Measurements from ENCODE around the gene PRKN. TPM values are rescaled to one million over a fixed set of nuclear protein-coding genes. Genes with fewer than 3 reads are reported as not detected.

The PRKN gene
- total and polyA plus RNA-seq, 9 of the 15 experiments (the other 6 are each of a cell fraction or from before 2014, with no cell fraction given), result 0.03 to 0.96 (median 0.15) TPM; not detected in 2

DNA sequence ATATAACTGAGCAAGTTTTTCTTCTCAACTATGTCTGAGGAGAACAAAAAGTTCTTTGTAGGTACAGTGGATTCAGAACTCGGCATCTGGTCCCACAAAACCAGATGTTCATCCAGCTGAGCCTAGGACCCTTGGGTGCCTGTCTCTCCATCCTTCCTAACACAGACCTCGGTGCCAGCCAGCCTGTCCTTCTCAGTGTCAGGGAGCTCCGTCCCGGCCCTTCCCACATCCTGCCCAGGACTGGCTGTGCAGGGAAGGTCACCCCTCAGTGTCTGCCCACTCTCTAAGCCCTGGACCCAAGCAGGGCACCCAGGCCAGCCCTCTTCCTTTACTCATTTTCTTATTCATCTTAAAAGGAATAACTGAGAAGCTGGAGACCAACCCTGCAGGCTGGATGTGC, 1421.7 kb downstream of the PRKN start:
- FAIRE-seq, result no peak
- Histone ChIP-seq H3K9ac (ENCODE audit: insufficient read depth in 1 of 2, low read depth in 2 of 2, low read length in 2 of 2) (no peak overlapping the region; a peak in 1 of 4 replicates), H4K20me1 (replicated peaks; ENCODE audit: control insufficient read depth, insufficient read depth, low read length) (no peaks in the 10 kb centered on the region), H3K36me3 (ENCODE audit: control insufficient read depth, insufficient read depth, low read length) (peaks cover 9% of the 10 kb centered on the region; the same call in 2 of the 3 replicates), H3K4me1 (replicated peaks in 1 of 2; ENCODE audit: control insufficient read depth in 2 of 2, insufficient read depth in 2 of 2, low read length in 2 of 2) (peaks cover 2 to 10% of the 10 kb centered on the region in 2 experiments; a peak in 3 of 5 replicates), H3K4me2 (ENCODE audit: insufficient read depth, low read length) (no peak overlapping the region), H3K27me3 (ENCODE audit: control insufficient read depth in 2 of 2, insufficient read depth in 2 of 2, low read length in 2 of 2) (no peaks in the 10 kb centered on the region), H3K4me3 (no peak overlapping the region), H3K79me2 (ENCODE audit: control insufficient read depth, insufficient read depth, low read length) (no peaks in the 10 kb centered on the region; the same call in 2 of the 3 replicates), H2AFZ (ENCODE audit: low read depth, low read length) (no peak overlapping the region), H3K9me1 (ENCODE audit: control insufficient read depth, insufficient read depth, low read length) (no peaks in the 10 kb centered on the region), H3K9me3 (replicated peaks; ENCODE audit: control insufficient read depth, insufficient read depth, low read depth, low read length) (no peaks in the 10 kb centered on the region), H3K27ac (ENCODE audit: extremely low read depth, low read depth, low read length) (no peak overlapping the region)
- no peak for DNase-seq (ENCODE audit: extremely low read depth in 1 of 4, low spot score in 3 of 4)
- no TSS peak for BruUV-seq (replicated peaks)
- intact Hi-C loops (cut with micrococcal nuclease) (no loop called here), in situ Hi-C loops (cut with MboI) (no loop called here)
- CTCF ChIA-PET (ENCODE audit: low intra/inter-chr PET ratio), result no interaction called here
- no peak for ATAC-seq
- POLR2A ChIA-PET, result interaction anchor here (1.5 kb wide), 2 partner anchors 9 to 32 kb away, joined by 3 to 7 read pairs; partner anchors contain the start of gene AGPAT4
- TF ChIP-seq HCFC1 (IDR thresholded peaks at IDR 0.05; ENCODE audit: low read depth, low read length) (no peak), ETV5 (CRISPR knock-in tag; IDR thresholded peaks at IDR 0.05; ENCODE audit: low read depth) (no peak), FUS (optimal IDR thresholded peaks at IDR 0.05; ENCODE audit: low read depth, low read length) (no peak), MAFG (tag; conservative IDR thresholded peaks at IDR 0.05) (no peak), HNRNPUL1 (IDR thresholded peaks at IDR 0.05; ENCODE audit: low read length) (no peak), MCM7 (IDR thresholded peaks at IDR 0.05) (no peak), POLR2AphosphoS5 (IDR thresholded peaks at IDR 0.05; ENCODE audit: control insufficient read depth, insufficient read depth, low read depth, low read length) (no peak), ZBTB1 (CRISPR knock-in tag; IDR thresholded peaks at IDR 0.05; ENCODE audit: borderline replicate concordance, low read depth) (no peak)
- WGBS (ENCODE audit: insufficient coverage, low coverage, missing lambda C conversion rate), result 49% methylated on average over 4 of the region's 4 CpGs
